Stomach (tissue), 4 donors: Measurements from ENCODE around the gene MYH13.

ENCODE experiments used
- POLR2A ChIP-seq, 4 donors: fragments of 450-650 bp; IDR thresholded peaks; one replicate each; pipeline ENCODE4 v1.6.1; 2016; ENCODE audit warnings: antibody characterized with exemption in 4 of 4, control low read depth in 2 of 4, mild to moderate bottlenecking in 1 of 4, moderate library complexity in 1 of 4
- TF ChIP-seq, protein P1 (sequence below), 7 experiments: fragments of 450-650 bp in 4 of 7; fragments of 200-600 bp in 3 of 7; sonication (generic) in 3 of 7; IDR thresholded peaks; one replicate each; pipeline ENCODE4 v1.5.1; 2016 to 2019; ENCODE audit warnings: antibody characterized with exemption in 7 of 7, control low read depth in 2 of 7, mild to moderate bottlenecking in 1 of 7

DNA sequence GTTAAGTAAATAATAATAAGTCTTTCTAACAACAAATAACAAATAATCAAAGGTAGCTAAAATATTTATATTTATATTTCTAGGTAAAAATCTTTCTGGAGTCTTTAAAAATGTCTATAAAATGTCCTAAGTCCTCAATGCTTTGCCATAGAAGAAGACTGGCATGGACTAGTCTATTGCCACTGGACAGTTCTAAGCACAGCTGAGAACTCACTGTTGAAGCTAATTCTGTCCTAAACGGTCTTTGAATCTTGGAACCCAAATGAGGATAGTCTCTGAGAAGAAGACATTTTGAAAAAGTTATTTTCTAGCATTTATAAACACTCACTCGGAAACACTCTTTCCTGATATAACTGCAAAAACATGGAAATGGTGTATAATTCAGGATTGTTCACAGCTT is 48.4 kb upstream of the MYH13 start:
- no peak for TF ChIP-seq POLR2A (IDR thresholded peaks at IDR 0.05)
- TF ChIP-seq, protein P1, sequence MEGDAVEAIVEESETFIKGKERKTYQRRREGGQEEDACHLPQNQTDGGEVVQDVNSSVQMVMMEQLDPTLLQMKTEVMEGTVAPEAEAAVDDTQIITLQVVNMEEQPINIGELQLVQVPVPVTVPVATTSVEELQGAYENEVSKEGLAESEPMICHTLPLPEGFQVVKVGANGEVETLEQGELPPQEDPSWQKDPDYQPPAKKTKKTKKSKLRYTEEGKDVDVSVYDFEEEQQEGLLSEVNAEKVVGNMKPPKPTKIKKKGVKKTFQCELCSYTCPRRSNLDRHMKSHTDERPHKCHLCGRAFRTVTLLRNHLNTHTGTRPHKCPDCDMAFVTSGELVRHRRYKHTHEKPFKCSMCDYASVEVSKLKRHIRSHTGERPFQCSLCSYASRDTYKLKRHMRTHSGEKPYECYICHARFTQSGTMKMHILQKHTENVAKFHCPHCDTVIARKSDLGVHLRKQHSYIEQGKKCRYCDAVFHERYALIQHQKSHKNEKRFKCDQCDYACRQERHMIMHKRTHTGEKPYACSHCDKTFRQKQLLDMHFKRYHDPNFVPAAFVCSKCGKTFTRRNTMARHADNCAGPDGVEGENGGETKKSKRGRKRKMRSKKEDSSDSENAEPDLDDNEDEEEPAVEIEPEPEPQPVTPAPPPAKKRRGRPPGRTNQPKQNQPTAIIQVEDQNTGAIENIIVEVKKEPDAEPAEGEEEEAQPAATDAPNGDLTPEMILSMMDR (IDR thresholded peaks at IDR 0.05), result no peak
